AG08396 (cell line): ENCODE data around the gene WDR4.
"Not testable (repeated sequence)": the region's sequence is repeated elsewhere in the genome, so short reads cannot be mapped to it uniquely, and the experiment has no call there.

Source experiments
- DNase-seq: peaks from one replicate; pipeline ENCODE4 v3.0.0; 2012; ENCODE audit warnings: low spot score, mixed read lengths

Gene WDR4, protein sequence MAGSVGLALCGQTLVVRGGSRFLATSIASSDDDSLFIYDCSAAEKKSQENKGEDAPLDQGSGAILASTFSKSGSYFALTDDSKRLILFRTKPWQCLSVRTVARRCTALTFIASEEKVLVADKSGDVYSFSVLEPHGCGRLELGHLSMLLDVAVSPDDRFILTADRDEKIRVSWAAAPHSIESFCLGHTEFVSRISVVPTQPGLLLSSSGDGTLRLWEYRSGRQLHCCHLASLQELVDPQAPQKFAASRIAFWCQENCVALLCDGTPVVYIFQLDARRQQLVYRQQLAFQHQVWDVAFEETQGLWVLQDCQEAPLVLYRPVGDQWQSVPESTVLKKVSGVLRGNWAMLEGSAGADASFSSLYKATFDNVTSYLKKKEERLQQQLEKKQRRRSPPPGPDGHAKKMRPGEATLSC

DNA sequence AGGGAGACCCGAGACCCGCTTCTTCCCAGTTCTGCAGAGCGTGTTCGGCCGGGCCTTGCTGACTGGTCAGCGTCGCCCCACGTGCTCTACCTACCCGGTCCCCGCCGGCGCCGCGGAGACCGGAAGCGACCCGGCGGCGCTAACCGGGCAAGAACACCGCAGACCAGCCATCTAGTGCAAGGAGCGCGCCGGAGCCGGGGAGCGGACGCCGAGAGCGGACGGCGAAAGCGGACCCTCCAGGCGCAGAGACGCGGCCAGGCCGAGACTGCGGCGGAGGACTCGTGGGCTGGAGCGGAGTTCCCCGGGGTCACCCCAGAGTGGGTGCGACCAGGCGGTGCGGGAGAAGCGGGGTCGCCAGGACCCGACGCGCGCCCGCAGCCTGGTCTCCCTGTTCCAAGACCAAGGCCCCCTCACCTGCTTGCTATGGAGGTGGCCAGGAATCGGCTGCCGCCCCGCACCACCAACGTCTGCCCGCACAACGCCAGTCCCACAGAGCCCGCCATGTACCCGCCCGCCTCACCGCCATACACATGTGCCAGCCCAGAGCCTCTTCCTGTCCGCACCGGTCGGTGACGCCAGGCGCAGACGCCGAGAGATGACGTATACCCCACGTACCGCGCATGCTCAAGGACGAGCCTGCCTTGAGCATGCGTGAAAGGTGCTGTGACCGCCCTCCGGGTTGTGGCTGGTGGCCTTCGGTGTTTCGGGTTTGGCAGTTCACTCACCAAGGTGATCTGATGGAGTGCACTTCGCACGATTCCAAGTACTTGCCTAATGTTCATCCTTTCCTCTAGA, at the start of gene WDR4:
Gene WDR4 (minus strand): TSS at position 547 of the 795 bp plus-strand sequence. CDS start 44 bp downstream, at position 503.
- peak; percentile 100 for DNase-seq

GRCh38 chr21:42927474-42928200, 48.3 kb upstream of the WDR4 start:
- not testable (repeated sequence) for DNase-seq

DNA sequence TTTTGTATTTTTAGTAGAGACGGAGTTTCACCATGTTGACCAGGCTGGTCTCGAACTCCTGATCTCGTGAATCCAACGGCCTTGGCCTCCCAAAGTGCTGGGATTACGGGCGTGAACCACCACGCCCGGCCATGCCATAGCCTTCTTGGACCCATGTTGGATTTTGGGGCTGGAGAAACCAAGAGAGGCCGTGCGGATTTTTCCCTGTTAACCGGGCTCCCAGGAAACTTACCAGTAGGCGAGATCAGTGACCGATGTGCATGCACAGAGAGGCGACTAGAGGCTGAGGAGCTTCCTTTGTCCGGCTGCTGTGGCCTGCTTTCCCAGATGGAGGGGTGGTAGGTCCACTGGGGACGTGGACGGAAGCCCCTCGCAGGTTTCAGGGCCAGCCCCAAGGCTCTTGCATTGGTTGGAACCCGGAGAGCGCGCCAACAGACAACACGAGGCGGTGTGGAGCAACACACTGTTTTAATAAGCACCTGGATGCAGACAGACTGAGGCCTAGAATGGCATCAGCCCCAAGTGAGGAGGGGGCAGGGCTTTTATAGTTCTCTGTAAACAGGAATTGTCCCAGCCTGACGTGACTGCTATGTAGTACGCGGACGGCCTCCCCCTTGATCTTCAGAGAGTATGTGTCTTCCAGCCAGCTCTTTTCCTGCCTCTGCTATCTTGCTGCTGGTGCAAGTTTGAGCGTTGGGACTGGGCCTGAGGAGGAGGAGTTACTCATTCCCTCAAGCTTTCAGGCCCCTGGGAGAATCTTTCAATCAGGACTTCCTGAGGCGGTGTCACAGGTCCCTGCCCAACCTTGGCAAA, 46.0 kb upstream of the WDR4 start, which contains the start of gene ERVH48-1:
Gene ERVH48-1 (minus strand): TSS at position 517 of the 813 bp plus-strand sequence. CDS start 6,624 bp downstream, outside the sequence.
- DNase-seq = no peak

GRCh38 chr21:42924433-42924751, 45.1 kb upstream of the WDR4 start:
- DNase-seq = no peak

DNA sequence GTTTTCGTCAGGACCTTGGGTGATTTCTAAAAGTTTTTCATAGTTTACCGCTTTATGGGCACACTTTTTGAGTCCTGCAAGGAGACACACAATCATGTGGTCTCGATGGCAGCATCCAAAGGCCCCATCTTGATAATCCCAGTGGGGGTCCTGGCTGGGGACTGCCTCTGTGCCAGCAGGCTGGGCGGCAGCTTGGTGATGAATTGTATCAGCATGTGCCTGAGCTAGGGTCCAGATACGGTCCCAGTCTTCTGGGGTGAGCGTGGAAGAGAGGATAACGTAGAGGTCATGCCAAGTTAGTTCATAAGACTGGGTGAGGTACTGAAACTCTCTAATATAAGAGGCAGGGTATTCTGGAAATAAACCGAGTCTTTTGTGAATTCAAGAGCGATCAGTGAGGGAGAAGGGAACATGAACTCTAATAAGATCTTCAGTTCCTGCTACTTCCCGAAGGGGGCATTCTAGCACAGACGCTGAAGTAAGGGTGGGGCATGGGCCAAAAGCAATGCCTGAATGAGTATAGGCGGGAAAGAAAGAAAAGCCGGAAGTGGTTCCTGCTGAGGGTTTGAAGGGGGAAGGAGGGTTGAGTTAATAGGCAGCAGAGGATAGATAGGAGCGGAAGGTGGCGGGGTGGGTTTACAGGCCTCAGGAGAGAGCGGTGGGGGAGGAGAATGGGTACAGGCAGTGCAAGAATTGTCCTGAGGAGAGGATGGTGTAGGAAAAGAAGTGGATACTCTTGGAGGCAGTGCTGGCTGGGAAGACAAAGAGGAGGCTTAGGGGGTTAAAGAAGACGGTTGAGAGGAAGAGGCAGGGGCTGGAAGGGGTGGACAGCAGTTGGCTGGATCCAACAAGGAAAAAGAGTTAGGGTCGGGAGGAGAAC, 44.5 kb upstream of the WDR4 start:
- DNase-seq = peak; percentile 78

- no peak for DNase-seq
These were observed 43.6 kb upstream of the WDR4 start for GRCh38 chr21:42922918-42923317.

- DNase-seq = no peak
These were observed 42.6 kb upstream of the WDR4 start for GRCh38 chr21:42921927-42922326.

GRCh38 chr21:42918291-42918690, 39.0 kb upstream of the WDR4 start:
- no peak for DNase-seq

- DNase-seq = no peak
These were observed 34.1 kb upstream of the WDR4 start for GRCh38 chr21:42913476-42913875.

- DNase-seq = not testable (repeated sequence)
These were observed 32.6 kb upstream of the WDR4 start for GRCh38 chr21:42911920-42912319.

GRCh38 chr21:42908484-42908883, 29.1 kb upstream of the WDR4 start:
- DNase-seq = not testable (repeated sequence)

DNA sequence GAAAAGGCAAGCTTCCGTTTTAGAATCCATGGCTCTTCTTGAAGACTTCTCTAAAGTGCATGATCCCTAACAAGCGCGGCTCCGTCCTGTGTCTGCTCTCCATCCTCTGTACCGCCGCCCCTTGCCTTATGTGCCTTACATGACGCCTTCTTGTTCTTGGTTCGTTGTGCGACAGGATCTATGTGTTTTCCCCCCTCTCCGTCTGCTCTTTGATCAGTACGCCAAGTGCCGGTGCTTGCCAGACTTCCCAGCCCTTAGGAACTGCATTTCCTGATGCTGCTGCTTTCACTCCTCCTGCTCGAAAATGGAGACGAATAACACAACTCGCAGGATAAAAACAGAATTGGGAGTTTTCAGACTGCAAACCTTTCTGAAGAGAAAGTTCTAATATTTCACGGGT, 26.9 kb upstream of the WDR4 start:
- DNase-seq = no peak

DNA sequence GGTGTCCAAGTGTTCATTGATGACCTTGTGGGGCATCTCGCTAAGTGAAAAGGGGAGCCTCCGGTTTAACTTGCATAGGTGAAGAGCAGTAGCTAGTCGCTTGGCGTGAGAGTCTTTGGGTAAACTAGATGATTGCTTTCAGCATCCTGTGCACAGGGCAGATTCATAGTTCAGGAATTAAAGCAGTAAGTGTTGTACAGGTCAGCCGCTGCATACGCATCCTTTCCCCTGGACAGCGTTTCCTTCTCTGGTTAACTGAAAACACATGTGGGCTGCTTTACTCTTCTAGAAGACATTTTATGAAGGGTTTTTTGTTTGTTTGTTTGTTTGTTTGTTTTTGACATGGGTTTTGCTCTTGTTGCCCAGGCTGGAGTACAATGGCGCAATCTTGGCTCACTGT, 25.9 kb upstream of the WDR4 start:
- DNase-seq = no peak

DNA sequence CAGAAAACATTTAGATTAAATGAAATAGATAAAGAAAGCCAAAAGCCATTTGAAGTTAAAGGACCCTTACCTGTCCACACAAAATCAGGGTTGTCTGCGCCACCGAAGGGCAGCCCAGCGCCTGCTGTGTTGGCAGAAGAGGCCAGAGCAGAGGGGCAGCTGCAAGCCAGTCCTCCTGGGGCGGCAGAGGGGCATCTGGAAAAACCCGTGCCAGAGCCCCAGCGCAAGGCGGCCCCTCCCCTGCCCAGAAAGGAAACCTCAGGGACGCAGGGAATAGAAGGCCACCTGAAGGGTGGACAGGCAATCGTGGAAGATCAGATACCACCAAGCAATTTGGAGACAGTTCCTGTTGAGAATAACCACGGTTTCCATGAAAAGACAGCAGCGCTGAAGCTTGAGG, 24.5 kb upstream of the WDR4 start:
- DNase-seq = no peak

GRCh38 chr21:42900446-42900845, 21.1 kb upstream of the WDR4 start:
- DNase-seq = no peak

- DNase-seq = peak; percentile 99
These were observed 13.8 kb upstream of the WDR4 start, which contains the start of gene NDUFV3 for GRCh38 chr21:42892931-42893755. NDUFV3 (plus strand) TSS chr21:42893309; CDS start chr21:42893334, 25 bp downstream.

DNA sequence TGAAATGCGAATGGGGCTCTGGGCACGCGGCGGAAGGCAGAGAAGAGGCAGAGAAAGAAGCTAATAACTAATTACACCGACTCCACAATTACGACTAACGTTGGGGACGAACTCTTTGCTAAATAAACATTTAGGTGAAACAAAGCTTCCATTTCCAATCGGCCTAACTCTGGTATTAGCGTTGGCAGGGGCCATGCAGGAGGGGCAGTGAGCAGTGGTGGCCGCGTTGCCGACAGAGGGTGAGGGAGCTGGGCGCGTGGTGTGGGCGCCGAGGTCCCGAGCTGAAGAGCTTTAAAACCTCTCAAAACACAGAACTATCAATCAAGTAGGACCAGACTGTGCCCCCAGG, 13.2 kb upstream of the WDR4 start:
- DNase-seq = no peak

DNA sequence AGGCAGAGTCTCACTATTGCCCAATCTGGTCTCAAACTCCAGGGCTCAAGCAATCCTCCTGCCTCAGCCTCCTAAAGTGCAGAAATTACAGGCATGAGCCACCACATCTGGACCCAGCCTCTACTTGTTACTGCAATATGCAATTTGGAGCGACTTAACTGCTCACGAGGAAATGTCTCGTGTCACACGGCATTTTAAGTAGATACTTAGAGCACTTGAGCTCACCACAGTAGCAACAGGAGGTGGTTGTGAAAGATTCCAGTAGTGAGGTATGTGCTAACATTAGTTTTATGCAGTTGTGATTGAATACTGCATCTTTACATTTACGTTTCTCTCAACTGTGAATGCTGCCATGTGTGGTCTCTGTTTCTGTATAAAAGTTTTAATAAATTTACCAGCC, 8.0 kb upstream of the WDR4 start:
- DNase-seq = no peak

DNA sequence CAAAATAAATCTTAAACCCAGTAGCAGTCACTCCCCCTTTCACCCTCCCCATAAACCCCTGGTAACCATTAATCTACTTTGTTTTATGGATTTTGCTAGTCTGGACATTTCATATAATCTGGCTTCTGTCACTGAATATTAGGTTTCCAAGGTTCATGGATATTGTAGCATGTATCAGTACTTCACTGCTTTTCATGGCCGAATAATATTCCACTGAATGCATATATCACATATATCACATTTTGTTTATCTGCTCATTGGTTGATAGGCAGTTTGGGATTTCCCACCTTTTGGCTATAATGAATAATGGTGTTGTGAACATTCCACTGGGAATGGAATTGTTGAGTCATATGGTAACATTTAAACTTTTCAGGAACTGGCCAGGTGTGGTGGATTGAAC, 4.6 kb upstream of the WDR4 start:
- DNase-seq = no peak

GRCh38 chr21:42880352-42880751, 1.0 kb upstream of the WDR4 start:
- no peak for DNase-seq
